K562 (cell line): ENCODE data around the gene CDKL5.

Source experiments
- BDP1 ChIP-seq: IDR thresholded peaks from 3 replicates; pipeline ENCODE4 v1.6.1; 2011; ENCODE audit not compliant: insufficient read length, insufficient read depth
- CBX2 ChIP-seq: fragments of 200-600 bp; sonication (generic); IDR thresholded peaks from one replicate; pipeline ENCODE4 v1.6.1; 2012; ENCODE audit warnings: mild to moderate bottlenecking, low read length, inconsistent platforms; ENCODE audit not compliant: insufficient read depth, poor library complexity, severe bottlenecking
- CBX8 ChIP-seq: fragments of 200-600 bp; sonication (generic); IDR thresholded peaks from 2 replicates; pipeline ENCODE4 v1.6.1; 2012; ENCODE audit warnings: borderline replicate concordance, mixed run types, low read depth, mild to moderate bottlenecking, moderate library complexity, mixed read lengths, low read length, control low read depth, inconsistent platforms; ENCODE audit not compliant: poor library complexity, severe bottlenecking; ENCODE audit errors: extremely low read depth
- HCFC1 ChIP-seq: IDR thresholded peaks from 2 replicates; pipeline ENCODE4 v1.6.1; 2012; ENCODE audit warnings: low read depth, low read length, improper control_type of control experiment
- POLR2A ChIP-seq: fragments of 450-650 bp; conservative IDR thresholded peaks from 2 replicates; pipeline ENCODE4 v1.6.1; 2016
- RCOR1 ChIP-seq, 2 experiments: IDR thresholded peaks; 2 replicates each; pipeline ENCODE4 v1.6.1; 2012; ENCODE audit warnings: low read depth in 2 of 2, low read length in 2 of 2, borderline replicate concordance in 1 of 2, improper control_type of control experiment in 1 of 2
- TRIM24 ChIP-seq, 2 experiments: fragments of 450-650 bp; IDR thresholded peaks; 2 replicates each; pipeline ENCODE4 v1.6.1; 2016
- U2AF1 ChIP-seq: fragments of 200-400 bp; formaldehyde crosslinking; optimal IDR thresholded peaks from 2 replicates; pipeline ENCODE3; 2017; ENCODE audit warnings: mild to moderate bottlenecking, low read depth, low read length, moderate library complexity
- ZNF239 ChIP-seq: fragments of 250-450 bp; sonication (Bioruptor Pico); IDR thresholded peaks from 2 replicates; pipeline ENCODE4 v1.4.0; 2020; ENCODE audit warnings: mild to moderate bottlenecking
- ZNF384 ChIP-seq: IDR thresholded peaks from 2 replicates; pipeline ENCODE4 v1.6.1; 2012; ENCODE audit warnings: low read depth, low read length, improper control_type of control experiment
- TF ChIP-seq, protein P1 (sequence below): fragments of 450-650 bp; formaldehyde crosslinking; IDR thresholded peaks from 2 replicates; pipeline ENCODE4 v1.4.0; 2022; ENCODE audit warnings: missing genetic modification characterization
- TF ChIP-seq, protein P2 (sequence below), 3 experiments: IDR thresholded peaks in 2 of 3; conservative IDR thresholded peaks in 1 of 3; 2 replicates each; pipeline ENCODE4 v1.5.1; 2011 to 2012; ENCODE audit warnings: low read length in 3 of 3, mild to moderate bottlenecking in 3 of 3, control low read depth in 2 of 3, improper control_type of control experiment in 1 of 3, inconsistent platforms in 1 of 3, low read depth in 1 of 3, mixed read lengths in 1 of 3, moderate library complexity in 1 of 3; ENCODE audit not compliant: insufficient read depth in 2 of 3
- TF ChIP-seq, protein P3 (sequence below), 2 experiments: fragments of 450-650 bp in 1 of 2; sonication (generic) in 1 of 2; formaldehyde crosslinking; conservative IDR thresholded peaks; 2 replicates each; pipeline versions ENCODE4 v1.4.0 to v1.8.1; 2020 to 2022; ENCODE audit warnings: mild to moderate bottlenecking in 1 of 2, missing genetic modification reagents in 1 of 2
- TF ChIP-seq, protein P4 (sequence below): fragments of 450-650 bp; formaldehyde crosslinking; IDR thresholded peaks from 2 replicates; pipeline ENCODE4 v1.4.0; 2020; ENCODE audit warnings: mild to moderate bottlenecking, moderate library complexity

DNA sequence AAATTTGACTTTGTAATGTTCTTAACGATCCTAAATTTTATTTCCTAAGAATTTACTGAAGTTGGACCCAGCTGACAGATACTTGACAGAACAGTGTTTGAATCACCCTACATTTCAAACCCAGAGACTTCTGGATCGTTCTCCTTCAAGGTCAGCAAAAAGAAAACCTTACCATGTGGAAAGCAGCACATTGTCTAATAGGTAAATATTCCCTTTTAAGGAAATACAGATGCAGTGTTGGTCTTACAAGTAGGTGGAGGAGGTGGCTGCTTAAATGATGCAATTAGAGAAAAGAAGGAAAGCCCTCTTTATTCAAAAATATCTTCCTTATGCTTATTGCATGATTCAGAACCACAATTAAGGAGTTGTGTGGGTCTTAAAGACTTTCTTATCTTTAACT is 173.0 kb downstream of the CDKL5 start:
- TF ChIP-seq POLR2A (no peak), BDP1 (no peak), ZNF239 (no peak), TRIM24 (IDR thresholded peaks at IDR 0.05) (no peak), CBX8 (no peak), RCOR1 (IDR thresholded peaks at IDR 0.05; ENCODE audit: borderline replicate concordance in 1 of 2, low read depth in 2 of 2, low read length in 2 of 2) (no peak), CBX2 (no peak), U2AF1 (no peak), ZNF384 (no peak), HCFC1 (no peak)
- TF ChIP-seq, protein P1, sequence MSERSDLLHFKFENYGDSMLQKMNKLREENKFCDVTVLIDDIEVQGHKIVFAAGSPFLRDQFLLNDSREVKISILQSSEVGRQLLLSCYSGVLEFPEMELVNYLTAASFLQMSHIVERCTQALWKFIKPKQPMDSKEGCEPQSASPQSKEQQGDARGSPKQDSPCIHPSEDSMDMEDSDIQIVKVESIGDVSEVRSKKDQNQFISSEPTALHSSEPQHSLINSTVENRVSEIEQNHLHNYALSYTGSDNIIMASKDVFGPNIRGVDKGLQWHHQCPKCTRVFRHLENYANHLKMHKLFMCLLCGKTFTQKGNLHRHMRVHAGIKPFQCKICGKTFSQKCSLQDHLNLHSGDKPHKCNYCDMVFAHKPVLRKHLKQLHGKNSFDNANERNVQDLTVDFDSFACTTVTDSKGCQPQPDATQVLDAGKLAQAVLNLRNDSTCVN (CRISPR knock-in tag) = no peak
- TF ChIP-seq, protein P2, sequence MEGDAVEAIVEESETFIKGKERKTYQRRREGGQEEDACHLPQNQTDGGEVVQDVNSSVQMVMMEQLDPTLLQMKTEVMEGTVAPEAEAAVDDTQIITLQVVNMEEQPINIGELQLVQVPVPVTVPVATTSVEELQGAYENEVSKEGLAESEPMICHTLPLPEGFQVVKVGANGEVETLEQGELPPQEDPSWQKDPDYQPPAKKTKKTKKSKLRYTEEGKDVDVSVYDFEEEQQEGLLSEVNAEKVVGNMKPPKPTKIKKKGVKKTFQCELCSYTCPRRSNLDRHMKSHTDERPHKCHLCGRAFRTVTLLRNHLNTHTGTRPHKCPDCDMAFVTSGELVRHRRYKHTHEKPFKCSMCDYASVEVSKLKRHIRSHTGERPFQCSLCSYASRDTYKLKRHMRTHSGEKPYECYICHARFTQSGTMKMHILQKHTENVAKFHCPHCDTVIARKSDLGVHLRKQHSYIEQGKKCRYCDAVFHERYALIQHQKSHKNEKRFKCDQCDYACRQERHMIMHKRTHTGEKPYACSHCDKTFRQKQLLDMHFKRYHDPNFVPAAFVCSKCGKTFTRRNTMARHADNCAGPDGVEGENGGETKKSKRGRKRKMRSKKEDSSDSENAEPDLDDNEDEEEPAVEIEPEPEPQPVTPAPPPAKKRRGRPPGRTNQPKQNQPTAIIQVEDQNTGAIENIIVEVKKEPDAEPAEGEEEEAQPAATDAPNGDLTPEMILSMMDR (IDR thresholded peaks at IDR 0.05 in 2 of 3, conservative IDR thresholded peaks at IDR 0.05 in 1 of 3; ENCODE audit: insufficient read depth in 2 of 3, low read depth in 1 of 3, low read length in 3 of 3) = no peak
- TF ChIP-seq, protein P3, sequence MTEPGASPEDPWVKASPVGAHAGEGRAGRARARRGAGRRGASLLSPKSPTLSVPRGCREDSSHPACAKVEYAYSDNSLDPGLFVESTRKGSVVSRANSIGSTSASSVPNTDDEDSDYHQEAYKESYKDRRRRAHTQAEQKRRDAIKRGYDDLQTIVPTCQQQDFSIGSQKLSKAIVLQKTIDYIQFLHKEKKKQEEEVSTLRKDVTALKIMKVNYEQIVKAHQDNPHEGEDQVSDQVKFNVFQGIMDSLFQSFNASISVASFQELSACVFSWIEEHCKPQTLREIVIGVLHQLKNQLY (CRISPR knock-in tag; conservative IDR thresholded peaks at IDR 0.05) = no peak
- TF ChIP-seq, protein P4, sequence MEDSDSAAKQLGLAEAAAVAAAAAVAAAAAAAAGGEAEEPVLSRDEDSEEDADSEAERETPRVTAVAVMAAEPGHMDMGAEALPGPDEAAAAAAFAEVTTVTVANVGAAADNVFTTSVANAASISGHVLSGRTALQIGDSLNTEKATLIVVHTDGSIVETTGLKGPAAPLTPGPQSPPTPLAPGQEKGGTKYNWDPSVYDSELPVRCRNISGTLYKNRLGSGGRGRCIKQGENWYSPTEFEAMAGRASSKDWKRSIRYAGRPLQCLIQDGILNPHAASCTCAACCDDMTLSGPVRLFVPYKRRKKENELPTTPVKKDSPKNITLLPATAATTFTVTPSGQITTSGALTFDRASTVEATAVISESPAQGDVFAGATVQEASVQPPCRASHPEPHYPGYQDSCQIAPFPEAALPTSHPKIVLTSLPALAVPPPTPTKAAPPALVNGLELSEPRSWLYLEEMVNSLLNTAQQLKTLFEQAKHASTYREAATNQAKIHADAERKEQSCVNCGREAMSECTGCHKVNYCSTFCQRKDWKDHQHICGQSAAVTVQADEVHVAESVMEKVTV (CRISPR knock-in tag) = no peak
